WERI-Rb-1 (cell line): ENCODE measurements around the gene NANOS2.

Source experiments
- DNase-seq: peaks from one replicate; pipeline ENCODE4 v3.0.0-alpha.2; 2020
- H3K27ac ChIP-seq: fragments of 250-450 bp; sonication (Bioruptor Pico); 2 replicates; pipeline ENCODE4 v1.5.1; 2020; ENCODE audit warnings: mild to moderate bottlenecking, moderate library complexity
- H3K27me3 ChIP-seq: fragments of 250-450 bp; sonication (Bioruptor Pico); 2 replicates; pipeline ENCODE4 v1.5.1; 2021; ENCODE audit warnings: mild to moderate bottlenecking, low read depth, moderate library complexity; ENCODE audit not compliant: insufficient read depth, severe bottlenecking
- H3K36me3 ChIP-seq: fragments of 250-450 bp; sonication (Bioruptor Pico); 2 replicates; pipeline ENCODE4 v1.5.1; 2020; ENCODE audit warnings: mild to moderate bottlenecking, moderate library complexity
- H3K4me3 ChIP-seq: 2 replicates; pipeline ENCODE4 v1.5.1; 2011; ENCODE audit warnings: low read depth, mild to moderate bottlenecking, control low read depth, low read length
- H3K9me3 ChIP-seq: fragments of 250-450 bp; sonication (Bioruptor Pico); 2 replicates; pipeline ENCODE4 v1.5.1; 2021; ENCODE audit warnings: mild to moderate bottlenecking, moderate library complexity; ENCODE audit not compliant: severe bottlenecking
- TF ChIP-seq, protein P1 (sequence below): IDR thresholded peaks from 2 replicates; pipeline ENCODE4 v1.5.1; 2011; ENCODE audit warnings: low read depth, mild to moderate bottlenecking, control low read depth, inconsistent platforms, low read length

Gene NANOS2

DNA sequence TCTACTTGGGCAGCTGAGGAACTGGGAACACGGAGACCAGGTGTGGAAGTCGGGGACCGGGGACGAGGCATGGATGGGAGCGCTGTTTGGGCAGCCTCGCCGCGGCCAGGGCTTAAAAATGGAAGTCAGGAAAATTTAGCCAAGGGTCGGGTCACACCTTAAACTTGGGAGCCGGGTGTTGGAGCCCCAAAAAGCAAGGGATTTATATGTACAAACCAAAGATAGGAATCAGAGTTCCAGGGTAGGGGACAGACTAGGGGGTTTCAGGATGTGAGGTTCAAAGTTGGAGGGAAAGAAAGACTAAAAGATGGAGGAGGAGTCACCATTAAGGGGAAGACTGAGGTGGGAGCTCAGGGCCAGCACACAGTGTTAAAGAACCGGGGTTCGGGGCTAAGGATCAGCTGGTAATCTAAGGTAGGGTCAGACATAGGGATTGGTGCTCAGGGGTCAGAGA is 49.9 kb downstream of the NANOS2 start:
- Histone ChIP-seq H3K36me3 (peaks cover 7% of the 10 kb centered on the region), H3K4me3 (peak overlapping the region; percentile 48), H3K27ac (no peak overlapping the region), H3K27me3 (no peaks in the 10 kb centered on the region), H3K9me3 (no peaks in the 10 kb centered on the region)
- no peak for DNase-seq
- TF ChIP-seq, protein P1, sequence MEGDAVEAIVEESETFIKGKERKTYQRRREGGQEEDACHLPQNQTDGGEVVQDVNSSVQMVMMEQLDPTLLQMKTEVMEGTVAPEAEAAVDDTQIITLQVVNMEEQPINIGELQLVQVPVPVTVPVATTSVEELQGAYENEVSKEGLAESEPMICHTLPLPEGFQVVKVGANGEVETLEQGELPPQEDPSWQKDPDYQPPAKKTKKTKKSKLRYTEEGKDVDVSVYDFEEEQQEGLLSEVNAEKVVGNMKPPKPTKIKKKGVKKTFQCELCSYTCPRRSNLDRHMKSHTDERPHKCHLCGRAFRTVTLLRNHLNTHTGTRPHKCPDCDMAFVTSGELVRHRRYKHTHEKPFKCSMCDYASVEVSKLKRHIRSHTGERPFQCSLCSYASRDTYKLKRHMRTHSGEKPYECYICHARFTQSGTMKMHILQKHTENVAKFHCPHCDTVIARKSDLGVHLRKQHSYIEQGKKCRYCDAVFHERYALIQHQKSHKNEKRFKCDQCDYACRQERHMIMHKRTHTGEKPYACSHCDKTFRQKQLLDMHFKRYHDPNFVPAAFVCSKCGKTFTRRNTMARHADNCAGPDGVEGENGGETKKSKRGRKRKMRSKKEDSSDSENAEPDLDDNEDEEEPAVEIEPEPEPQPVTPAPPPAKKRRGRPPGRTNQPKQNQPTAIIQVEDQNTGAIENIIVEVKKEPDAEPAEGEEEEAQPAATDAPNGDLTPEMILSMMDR: no peak

DNA sequence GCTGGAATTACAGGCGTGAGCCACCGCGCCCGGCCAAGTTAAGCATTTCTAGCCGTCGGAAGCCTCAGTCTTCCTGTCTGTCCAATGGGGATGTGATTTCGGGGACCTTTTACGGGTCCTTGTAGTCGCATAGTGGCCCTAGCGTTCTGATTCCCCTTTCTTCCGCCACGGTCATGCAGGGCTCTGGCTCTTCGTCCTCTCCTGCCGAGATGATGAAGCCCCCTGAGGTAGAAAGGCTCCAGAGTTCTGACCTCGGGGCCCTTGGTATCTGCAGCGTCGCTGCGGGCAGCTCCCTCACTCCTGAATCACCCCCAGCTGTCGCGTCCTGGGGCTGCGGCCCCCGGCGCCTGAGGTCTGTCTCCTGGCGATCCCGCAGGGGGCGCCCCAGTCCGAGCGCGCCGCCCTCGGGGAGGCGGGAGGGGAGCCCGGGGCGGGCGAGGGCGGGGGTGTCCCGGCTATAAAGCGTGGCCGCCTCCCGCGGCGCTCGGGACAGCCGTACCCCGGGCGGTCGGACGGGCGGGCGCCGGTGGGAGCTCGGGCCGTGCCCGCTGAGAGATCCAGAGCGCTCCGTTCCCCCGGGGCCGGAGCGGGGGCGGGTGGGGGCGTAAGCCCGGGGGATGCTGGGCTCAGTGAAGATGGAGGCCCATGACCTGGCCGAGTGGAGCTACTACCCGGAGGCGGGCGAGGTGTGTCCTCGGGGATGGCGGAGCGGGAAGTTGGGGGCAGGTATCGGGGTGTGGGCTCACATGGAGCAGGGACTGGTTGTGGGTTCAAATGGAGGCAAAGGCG is 50.5 kb downstream of the NANOS2 start, which contains the start of gene FOXA3:
FOXA3 (plus strand) TSS at position 487 of the 789 bp plus-strand sequence; CDS start at position 618, 131 bp downstream.
- H3K36me3 ChIP-seq: peaks cover 13% of the 10 kb centered on the region
- H3K9me3 ChIP-seq: no peaks in the 10 kb centered on the region
- no peak within 1 kb of the TSS for H3K27ac ChIP-seq
- no peaks in the 10 kb centered on the region for H3K27me3 ChIP-seq
- H3K4me3 ChIP-seq: peak within 1 kb of the TSS; percentile 48
- DNase-seq: peak; percentile 77
- TF ChIP-seq, protein P1: peak; percentile 61

DNA sequence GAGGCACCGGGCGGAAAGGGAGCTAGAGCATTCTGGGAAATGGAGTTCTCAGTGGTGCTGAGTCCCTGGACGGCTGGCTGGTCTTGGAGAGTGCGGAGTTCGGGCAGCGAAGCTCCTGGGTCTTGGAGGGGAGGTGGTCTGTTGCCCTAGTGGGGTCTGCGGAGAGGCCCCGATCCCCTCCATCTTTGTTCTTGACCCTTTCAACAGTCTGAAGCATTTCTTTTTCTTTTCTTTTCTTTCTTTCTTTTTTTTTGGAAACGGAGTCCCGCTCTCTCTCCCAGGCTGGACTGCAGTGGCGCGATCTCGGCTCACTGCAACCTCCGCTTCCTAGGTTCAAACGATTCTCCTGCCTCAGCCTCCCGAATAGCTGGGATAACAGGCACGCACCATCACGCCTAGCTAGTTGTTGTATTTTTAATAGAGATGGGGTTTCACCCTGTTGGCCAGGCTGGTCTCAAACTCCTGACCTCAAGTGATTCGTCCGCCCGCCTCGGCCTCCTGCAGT is 51.2 kb downstream of the NANOS2 start:
- Histone ChIP-seq H3K27ac (no peak overlapping the region), H3K36me3 (peaks cover 18% of the 10 kb centered on the region), H3K9me3 (no peaks in the 10 kb centered on the region), H3K27me3 (no peaks in the 10 kb centered on the region), H3K4me3 (peak overlapping the region; percentile 48)
- no peak for DNase-seq
- TF ChIP-seq, protein P1: no peak
